ENCODE measurements around the gene AP2S1.
"Not testable (repeated sequence)": the region's sequence is repeated elsewhere in the genome, so short reads cannot be mapped to it uniquely, and the experiment has no call there.

- not testable (repeated sequence) for TF ChIP-seq CTCF (IDR thresholded peaks at IDR 0.05); POLR2AphosphoS5 (IDR thresholded peaks at IDR 0.05; ENCODE audit: low read depth, low read length); SIN3A (IDR thresholded peaks at IDR 0.05; ENCODE audit: borderline replicate concordance, insufficient read depth, low read depth, low read length)
- TF ChIP-seq, protein P1, sequence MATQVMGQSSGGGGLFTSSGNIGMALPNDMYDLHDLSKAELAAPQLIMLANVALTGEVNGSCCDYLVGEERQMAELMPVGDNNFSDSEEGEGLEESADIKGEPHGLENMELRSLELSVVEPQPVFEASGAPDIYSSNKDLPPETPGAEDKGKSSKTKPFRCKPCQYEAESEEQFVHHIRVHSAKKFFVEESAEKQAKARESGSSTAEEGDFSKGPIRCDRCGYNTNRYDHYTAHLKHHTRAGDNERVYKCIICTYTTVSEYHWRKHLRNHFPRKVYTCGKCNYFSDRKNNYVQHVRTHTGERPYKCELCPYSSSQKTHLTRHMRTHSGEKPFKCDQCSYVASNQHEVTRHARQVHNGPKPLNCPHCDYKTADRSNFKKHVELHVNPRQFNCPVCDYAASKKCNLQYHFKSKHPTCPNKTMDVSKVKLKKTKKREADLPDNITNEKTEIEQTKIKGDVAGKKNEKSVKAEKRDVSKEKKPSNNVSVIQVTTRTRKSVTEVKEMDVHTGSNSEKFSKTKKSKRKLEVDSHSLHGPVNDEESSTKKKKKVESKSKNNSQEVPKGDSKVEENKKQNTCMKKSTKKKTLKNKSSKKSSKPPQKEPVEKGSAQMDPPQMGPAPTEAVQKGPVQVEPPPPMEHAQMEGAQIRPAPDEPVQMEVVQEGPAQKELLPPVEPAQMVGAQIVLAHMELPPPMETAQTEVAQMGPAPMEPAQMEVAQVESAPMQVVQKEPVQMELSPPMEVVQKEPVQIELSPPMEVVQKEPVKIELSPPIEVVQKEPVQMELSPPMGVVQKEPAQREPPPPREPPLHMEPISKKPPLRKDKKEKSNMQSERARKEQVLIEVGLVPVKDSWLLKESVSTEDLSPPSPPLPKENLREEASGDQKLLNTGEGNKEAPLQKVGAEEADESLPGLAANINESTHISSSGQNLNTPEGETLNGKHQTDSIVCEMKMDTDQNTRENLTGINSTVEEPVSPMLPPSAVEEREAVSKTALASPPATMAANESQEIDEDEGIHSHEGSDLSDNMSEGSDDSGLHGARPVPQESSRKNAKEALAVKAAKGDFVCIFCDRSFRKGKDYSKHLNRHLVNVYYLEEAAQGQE (IDR thresholded peaks at IDR 0.05; ENCODE audit: insufficient read depth in 1 of 2, low read depth in 2 of 2, low read length in 1 of 2), result not testable (repeated sequence)
Observed at GRCh38 chr19:46854698-46855097, 4.1 kb upstream of the AP2S1 start.

Data from Panc1 (cell line).